IPS-NIHi7 (cell line): Measurements from ENCODE around the gene KCNJ1.

Experiments
- DNase-seq: peaks from one replicate; pipeline ENCODE4 v3.0.0; 2012; ENCODE audit warnings: mixed read lengths; ENCODE audit errors: extremely low spot score

Gene KCNJ1

GRCh38 chr11:128824191-128825049 lies 42.7 kb downstream of the KCNJ1 start:
- DNase-seq = no peak

GRCh38 chr11:128823753-128824152 lies 43.3 kb downstream of the KCNJ1 start:
- DNase-seq = no peak

- DNase-seq = no peak
Measured at GRCh38 chr11:128822130-128822529, 45.0 kb downstream of the KCNJ1 start.

GRCh38 chr11:128821556-128821955 lies 45.5 kb downstream of the KCNJ1 start:
- no peak for DNase-seq

GRCh38 chr11:128819198-128819597 lies 47.9 kb downstream of the KCNJ1 start:
- no peak for DNase-seq

GRCh38 chr11:128814856-128815705 lies 52.0 kb downstream of the KCNJ1 start:
- peak; percentile 84 for DNase-seq

GRCh38 chr11:128813729-128814128 lies 53.4 kb downstream of the KCNJ1 start:
- no peak for DNase-seq

- DNase-seq = no peak
Measured at GRCh38 chr11:128810784-128811514, 56.1 kb downstream of the KCNJ1 start.

- no peak for DNase-seq
Measured at GRCh38 chr11:128809128-128809527, 58.0 kb downstream of the KCNJ1 start.

GRCh38 chr11:128807909-128808308 lies 59.2 kb downstream of the KCNJ1 start:
- no peak for DNase-seq

- no peak for DNase-seq
Measured at GRCh38 chr11:128806506-128807261, 60.4 kb downstream of the KCNJ1 start.

- DNase-seq = no peak
Measured at GRCh38 chr11:128804481-128804880, 62.6 kb downstream of the KCNJ1 start.

GRCh38 chr11:128803449-128804245 lies 63.4 kb downstream of the KCNJ1 start:
- DNase-seq = no peak

- DNase-seq = no peak
Measured at GRCh38 chr11:128803011-128803410, 64.1 kb downstream of the KCNJ1 start.

GRCh38 chr11:128802358-128802981 lies 64.6 kb downstream of the KCNJ1 start:
- DNase-seq = peak; percentile 77

GRCh38 chr11:128800871-128801417 lies 66.2 kb downstream of the KCNJ1 start:
- no peak for DNase-seq

GRCh38 chr11:128796270-128796669 lies 70.8 kb downstream of the KCNJ1 start:
- DNase-seq = no peak

- no peak for DNase-seq
Measured at GRCh38 chr11:128790196-128790595, 76.9 kb downstream of the KCNJ1 start.

GRCh38 chr11:128789497-128790150 lies 77.5 kb downstream of the KCNJ1 start:
- DNase-seq = no peak
